HepG2 (cell line): ENCODE results near the gene TAS2R60. TPM values are rescaled to one million over a fixed set of nuclear protein-coding genes. Genes with fewer than 3 reads are reported as not detected.
A peak's percentile ranks its signal among the peaks of the same experiment; 100 is the strongest.

Experiments
- ATF2 ChIP-seq: sonication (generic); formaldehyde crosslinking; IDR thresholded peaks from 2 replicates; pipeline ENCODE4 v1.4.0; 2020; ENCODE audit warnings: missing genetic modification reagents
- BRD4 ChIP-seq: sonication (generic); formaldehyde crosslinking; IDR thresholded peaks from 2 replicates; pipeline ENCODE4 v1.4.0; 2020; ENCODE audit warnings: missing genetic modification reagents
- CBX2 ChIP-seq, 2 experiments: fragments of 200-600 bp in 1 of 2; sonication (generic); formaldehyde crosslinking in 1 of 2; IDR thresholded peaks; 2 replicates each; pipeline versions ENCODE4 v1.7.0 to v1.8.1; 2018 to 2022; ENCODE audit warnings: low read depth in 2 of 2, low read length in 1 of 2, mild to moderate bottlenecking in 1 of 2, missing genetic modification reagents in 1 of 2
- CEBPZ ChIP-seq: IDR thresholded peaks from 2 replicates; pipeline ENCODE4 v1.6.1; 2012; ENCODE audit warnings: low read length, improper control_type of control experiment
- DR1 ChIP-seq: sonication (generic); formaldehyde crosslinking; IDR thresholded peaks from 2 replicates; pipeline ENCODE4 v1.8.0; 2021; ENCODE audit warnings: mild to moderate bottlenecking, missing genetic modification reagents, inconsistent platforms
- HOXA3 ChIP-seq: sonication (generic); formaldehyde crosslinking; IDR thresholded peaks from 2 replicates; pipeline ENCODE4 v1.5.0; 2020; ENCODE audit warnings: missing genetic modification reagents
- IKZF5 ChIP-seq: IDR thresholded peaks from 2 replicates; pipeline ENCODE4 v1.6.1; 2018; ENCODE audit warnings: missing genetic modification reagents, mild to moderate bottlenecking, missing compliant biosample characterization
- MYC ChIP-seq: sonication (generic); formaldehyde crosslinking; IDR thresholded peaks from 2 replicates; pipeline ENCODE4 v1.9.0; 2021; ENCODE audit warnings: missing genetic modification reagents, borderline replicate concordance
- RAD51 ChIP-seq: fragments of 450-650 bp; IDR thresholded peaks from 2 replicates; pipeline ENCODE4 v1.6.1; 2016; ENCODE audit warnings: borderline replicate concordance
- SKI ChIP-seq: fragments of 450-650 bp; IDR thresholded peaks from one replicate; pipeline ENCODE4 v1.6.1; 2018; ENCODE audit warnings: mild to moderate bottlenecking; ENCODE audit not compliant: partially characterized antibody
- TBP ChIP-seq: sonication (generic); formaldehyde crosslinking; IDR thresholded peaks from 2 replicates; pipeline ENCODE4 v1.5.0; 2020; ENCODE audit warnings: missing genetic modification reagents
- ZBTB10 ChIP-seq: sonication (generic); formaldehyde crosslinking; IDR thresholded peaks from 2 replicates; pipeline ENCODE4 v1.4.0; 2020; ENCODE audit warnings: missing genetic modification reagents, borderline replicate concordance
- ZNF280B ChIP-seq: sonication (generic); formaldehyde crosslinking; IDR thresholded peaks from 2 replicates; pipeline ENCODE4 v1.5.0; 2020; ENCODE audit warnings: missing genetic modification reagents, mild to moderate bottlenecking, borderline replicate concordance
- ZNF530 ChIP-seq: sonication (generic); formaldehyde crosslinking; IDR thresholded peaks from 2 replicates; pipeline ENCODE4 v1.5.0; 2020; ENCODE audit warnings: low read depth, mild to moderate bottlenecking, missing genetic modification reagents
- polyA plus RNA-seq, 8 experiments: library from polyadenylated mRNA; depleted of rRNA in 3 of 8; stranded (reverse) in 7 of 8; unstranded in 1 of 8; fragments of >200 nt; fragmentation: Illumina TruSeq in 4 of 8; extraction: Trizol in 4 of 8; gene quantifications; 2 replicates each; pipeline versions ENCODE4 v1.2.1 to v1.2.3, GENCODE V29; 2011 to 2016; ENCODE audit warnings: low read depth in 4 of 8, missing spikeins in 1 of 8, mixed read lengths in 1 of 8; ENCODE audit not compliant: insufficient read depth in 1 of 8
- total RNA-seq, 5 experiments: library from RNA; depleted of rRNA; stranded (reverse); fragments of >200 nt; fragmentation: Illumina TruSeq; extraction: Trizol; gene quantifications; 2 replicates each; pipeline ENCODE4 v1.2.3, GENCODE V29; 2016; ENCODE audit warnings: low read depth in 1 of 5

TAS2R60 gene
- total and polyA plus RNA-seq, 2 of the 13 experiments (the other 11 are each of a cell fraction or from before 2014, with no cell fraction given): not detected

GRCh38 chr7:143395187-143396149 lies 47.8 kb upstream of the TAS2R60 start (continued):
- TF ChIP-seq CEBPZ: no peak
- TF ChIP-seq IKZF5 (CRISPR knock-in tag): peak; percentile 83; the same call in 1 of the 2 replicates
- no peak for TF ChIP-seq ATF2 (CRISPR knock-in tag)
- TF ChIP-seq TBP (CRISPR knock-in tag): no peak
- TF ChIP-seq ZBTB10 (CRISPR knock-in tag): no peak
- no peak for TF ChIP-seq DR1
- TF ChIP-seq HOXA3 (CRISPR knock-in tag): peak; percentile 82
- TF ChIP-seq BRD4: 0 out of 2 replicates have a peak, but pooled peaks have one; percentile 22
- TF ChIP-seq RAD51: no peak
- peak; percentile 82 for TF ChIP-seq MYC
- no peak for TF ChIP-seq ZNF530 (CRISPR knock-in tag)
- no peak for TF ChIP-seq CBX2 (IDR thresholded peaks at IDR 0.05; ENCODE audit: low read depth, low read length)
- TF ChIP-seq CBX2 (CRISPR knock-in tag; IDR thresholded peaks at IDR 0.05; ENCODE audit: low read depth): no peak
- peak; percentile 19; the same call in 1 of the 2 replicates for TF ChIP-seq ZNF280B (CRISPR knock-in tag)
- TF ChIP-seq SKI: peak; percentile 93
